ENCODE measurements around the gene EBF4. TPM values are rescaled to one million over a fixed set of nuclear protein-coding genes. Genes with fewer than 3 reads are reported as not detected.
"Not testable (repeated sequence)": the region's sequence is repeated elsewhere in the genome, so short reads cannot be mapped to it uniquely, and the experiment has no call there.

EBF4 gene
- total RNA-seq, 1 experiment from 2014 or later = 4.8 TPM

GRCh38 chr20:2757001-2757400 is 64.4 kb downstream of the EBF4 start:
- DNase-seq (ENCODE audit: low spot score) = no peak

- DNase-seq (ENCODE audit: low spot score) = no peak
These were observed 65.4 kb downstream of the EBF4 start for GRCh38 chr20:2757969-2758368.

GRCh38 chr20:2759143-2759542 is 66.6 kb downstream of the EBF4 start:
- no peak for DNase-seq (ENCODE audit: low spot score)

GRCh38 chr20:2759603-2760296 is 67.2 kb downstream of the EBF4 start:
- no peak for DNase-seq (ENCODE audit: low spot score)

GRCh38 chr20:2760297-2760951 is 67.8 kb downstream of the EBF4 start:
- DNase-seq (ENCODE audit: low spot score) = no peak

- DNase-seq (ENCODE audit: low spot score) = no peak
These were observed 68.3 kb downstream of the EBF4 start for GRCh38 chr20:2760952-2761305.

GRCh38 chr20:2761885-2762284 is 69.3 kb downstream of the EBF4 start:
- no peak for DNase-seq (ENCODE audit: low spot score)

GRCh38 chr20:2762578-2763131 is 70.1 kb downstream of the EBF4 start:
- DNase-seq (ENCODE audit: low spot score) = no peak

GRCh38 chr20:2763186-2763585 is 70.6 kb downstream of the EBF4 start:
- DNase-seq (ENCODE audit: low spot score) = no peak

- peak; percentile 58 for DNase-seq (ENCODE audit: low spot score)
These were observed 75.4 kb downstream of the EBF4 start for GRCh38 chr20:2767768-2768631.

GRCh38 chr20:2768632-2769015 is 76.0 kb downstream of the EBF4 start:
- no peak for DNase-seq (ENCODE audit: low spot score)

GRCh38 chr20:2770091-2770490 is 77.5 kb downstream of the EBF4 start:
- DNase-seq (ENCODE audit: low spot score) = not testable (repeated sequence)

GRCh38 chr20:2771631-2772080 is 79.1 kb downstream of the EBF4 start:
- no peak for DNase-seq (ENCODE audit: low spot score)

GRCh38 chr20:2773812-2774211 is 81.2 kb downstream of the EBF4 start:
- DNase-seq (ENCODE audit: low spot score) = no peak

GRCh38 chr20:2775139-2775538 is 82.6 kb downstream of the EBF4 start:
- DNase-seq (ENCODE audit: low spot score) = no peak

- no peak for DNase-seq (ENCODE audit: low spot score)
These were observed 86.2 kb downstream of the EBF4 start for GRCh38 chr20:2778602-2779321.

- DNase-seq (ENCODE audit: low spot score) = no peak
These were observed 88.4 kb downstream of the EBF4 start for GRCh38 chr20:2780948-2781347.

- no peak for DNase-seq (ENCODE audit: low spot score)
These were observed 91.5 kb downstream of the EBF4 start for GRCh38 chr20:2783908-2784566.

GRCh38 chr20:2793471-2793870 is 100.9 kb downstream of the EBF4 start:
- DNase-seq (ENCODE audit: low spot score) = no peak

GRCh38 chr20:2794202-2794748 is 101.7 kb downstream of the EBF4 start:
- no peak for DNase-seq (ENCODE audit: low spot score)

Data from H4 (cell line).